SW 1271 (cell line): Measurements from ENCODE around the gene PCDH9.

Experiments used
- DNase-seq, 2 experiments: peaks; one replicate each; lab custom pipeline; 2025; lab: John Stamatoyannopoulos, UW

Gene PCDH9

GRCh38 chr13:67084066-67084465 is 146.1 kb downstream of the PCDH9 start:
- no peak for DNase-seq

DNA sequence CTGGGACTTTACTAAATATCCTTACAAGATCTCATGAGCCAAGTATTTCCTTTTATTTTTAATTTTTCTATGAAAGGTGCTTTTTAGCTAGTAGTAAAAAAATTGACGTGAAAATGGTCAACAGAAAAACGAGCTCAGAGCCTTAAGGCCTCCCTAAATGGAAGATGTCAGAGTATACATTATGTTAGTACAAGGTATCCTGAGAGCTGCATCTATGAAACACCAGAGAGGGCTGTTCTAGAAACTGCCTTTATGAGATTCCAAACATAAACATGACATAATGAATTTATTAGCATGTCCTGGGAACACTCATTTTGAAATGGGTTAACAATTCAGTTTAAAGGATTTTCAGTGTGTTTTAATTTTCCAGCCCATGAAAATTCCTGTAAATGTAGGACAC is 146.6 kb downstream of the PCDH9 start:
- DNase-seq, result no peak

DNA sequence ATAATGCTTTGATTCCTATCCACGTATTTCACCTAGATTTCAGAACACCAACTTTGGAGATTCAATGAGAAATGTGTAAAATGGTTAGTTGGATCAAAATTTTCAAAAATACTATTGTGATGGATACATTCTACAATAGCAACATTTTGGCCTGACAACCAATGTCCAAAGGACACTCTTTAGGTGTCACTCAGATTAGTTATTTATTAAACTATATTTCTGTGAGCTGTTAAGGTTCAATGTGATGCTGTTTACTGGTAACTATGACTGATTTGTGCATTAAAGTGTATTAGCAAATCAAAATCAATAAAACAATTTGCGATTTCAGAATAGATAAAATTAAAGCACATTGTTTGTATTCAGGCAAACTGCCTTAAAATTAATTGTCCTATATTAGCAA is 149.8 kb downstream of the PCDH9 start:
- no peak for DNase-seq

DNA sequence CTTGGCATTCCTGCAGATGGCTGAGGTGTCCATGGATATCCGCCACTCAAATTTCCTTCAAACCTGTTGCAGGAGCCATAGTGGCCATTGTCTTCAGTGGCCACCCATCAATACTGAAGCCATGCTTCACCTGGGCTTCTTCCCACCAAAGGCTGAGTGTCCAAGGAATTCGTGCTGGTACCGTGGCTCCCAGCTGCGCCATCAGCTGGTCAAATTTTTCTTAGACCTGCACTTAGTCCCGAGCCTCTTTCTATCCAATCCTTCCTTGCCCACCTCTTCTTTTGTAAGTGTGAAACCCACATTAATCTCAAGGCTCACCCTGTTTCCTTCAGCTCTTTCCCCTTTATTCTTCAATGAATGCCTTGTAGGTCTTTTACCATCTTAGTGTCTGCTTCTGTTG is 152.1 kb downstream of the PCDH9 start:
- no peak for DNase-seq

DNA sequence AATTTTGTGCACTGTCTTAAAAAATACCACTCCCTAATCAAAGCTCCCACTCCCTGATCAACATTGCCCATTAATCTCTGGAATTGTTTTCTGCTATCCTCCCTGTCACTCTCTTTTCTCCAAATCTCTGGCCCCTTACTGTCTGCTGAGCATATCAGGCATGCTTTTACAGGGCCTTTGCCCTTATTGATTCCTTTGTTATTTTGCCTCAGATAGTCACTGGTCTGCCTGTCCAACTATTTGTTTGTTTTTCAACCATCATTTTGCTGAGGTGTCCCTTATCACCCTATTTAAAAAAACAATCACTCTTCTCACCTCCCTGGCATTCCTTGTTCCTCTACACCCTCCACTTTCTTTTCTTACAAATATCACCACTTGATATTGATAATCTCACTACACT is 153.0 kb downstream of the PCDH9 start:
- no peak for DNase-seq

GRCh38 chr13:67076378-67076777 is 153.8 kb downstream of the PCDH9 start:
- no peak for DNase-seq

GRCh38 chr13:67075239-67075638 is 154.9 kb downstream of the PCDH9 start:
- DNase-seq, result no peak

GRCh38 chr13:67071918-67072598 is 158.1 kb downstream of the PCDH9 start:
- no peak for DNase-seq

DNA sequence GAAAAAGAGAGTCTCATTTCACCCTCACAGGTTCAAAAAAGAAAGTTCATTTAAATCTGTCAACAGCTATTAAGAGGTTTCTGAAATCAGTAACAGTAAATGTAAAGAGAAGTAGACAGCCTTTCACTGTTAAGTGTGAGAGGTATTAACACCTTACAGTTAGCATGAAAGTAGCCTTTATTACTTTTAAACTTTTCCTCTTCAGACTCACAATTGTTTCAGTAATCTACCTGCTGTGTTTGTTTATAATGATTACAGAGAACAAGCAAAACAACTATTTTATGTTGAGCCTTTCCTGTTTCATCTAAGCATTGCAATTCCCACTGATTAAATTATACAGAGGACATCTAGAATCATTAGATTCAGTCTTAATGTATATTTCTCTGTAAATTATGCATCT is 159.8 kb downstream of the PCDH9 start:
- no peak for DNase-seq

GRCh38 chr13:67069117-67069767 is 160.9 kb downstream of the PCDH9 start:
- no peak for DNase-seq

DNA sequence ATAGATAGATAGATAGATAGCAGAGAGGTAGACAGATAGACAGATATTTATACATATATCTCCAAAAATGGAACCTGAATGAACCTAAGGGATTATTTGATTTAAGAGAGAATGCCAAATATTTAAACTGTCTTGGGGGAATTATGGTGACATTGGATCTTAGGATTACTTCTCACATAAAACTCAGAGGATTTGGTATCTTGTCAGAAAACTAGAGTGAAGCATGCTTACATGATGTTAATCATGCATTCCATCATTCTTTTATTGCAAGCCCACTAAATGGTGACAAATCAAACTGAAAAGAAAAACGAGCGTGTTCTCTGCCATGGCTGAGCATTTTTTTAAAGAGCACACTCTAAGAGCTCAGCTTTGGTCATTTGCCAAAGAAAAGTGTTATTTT is 165.2 kb downstream of the PCDH9 start:
- no peak for DNase-seq

GRCh38 chr13:67063036-67063435 is 167.1 kb downstream of the PCDH9 start:
- no peak for DNase-seq

DNA sequence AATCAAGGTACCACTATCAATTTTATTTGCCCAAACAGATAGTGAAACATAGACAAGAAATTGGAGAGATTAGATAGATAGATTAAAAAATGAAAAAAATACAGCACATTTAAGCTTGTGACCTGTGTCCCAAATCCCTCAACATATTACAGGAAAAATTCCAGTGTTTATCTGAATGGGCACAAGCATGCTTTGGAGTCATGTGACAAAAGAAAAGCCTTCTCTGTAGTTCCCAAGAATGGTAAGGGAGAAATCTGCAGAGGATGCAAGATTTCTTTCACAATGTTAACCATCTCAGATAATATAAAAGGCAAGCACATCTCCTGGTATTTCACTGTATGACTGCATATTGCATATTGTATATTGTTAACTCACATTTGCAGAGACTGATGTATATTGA is 168.0 kb downstream of the PCDH9 start:
- DNase-seq, result no peak

DNA sequence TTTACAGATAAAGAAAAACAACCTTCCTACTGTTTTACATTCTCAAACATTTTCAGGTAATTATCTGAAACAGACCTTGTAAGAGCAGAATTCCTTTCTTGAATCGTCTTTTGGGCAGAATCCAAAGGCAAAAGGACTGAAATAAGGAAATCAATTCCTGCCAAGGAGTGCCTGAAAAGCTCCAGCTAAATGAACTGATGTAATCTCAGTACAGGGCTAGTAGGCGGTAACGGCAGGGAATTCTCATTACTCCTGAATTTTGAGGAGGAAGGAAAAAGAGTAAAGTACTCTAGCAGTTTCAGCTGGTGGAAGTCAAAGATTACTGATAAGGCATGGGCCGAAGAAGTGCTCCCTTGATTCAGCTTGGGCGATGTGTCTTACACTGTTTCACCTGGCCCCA is 168.4 kb downstream of the PCDH9 start:
- DNase-seq, result no peak

- no peak for DNase-seq
Measured at GRCh38 chr13:67052550-67053490, 177.3 kb downstream of the PCDH9 start.

DNA sequence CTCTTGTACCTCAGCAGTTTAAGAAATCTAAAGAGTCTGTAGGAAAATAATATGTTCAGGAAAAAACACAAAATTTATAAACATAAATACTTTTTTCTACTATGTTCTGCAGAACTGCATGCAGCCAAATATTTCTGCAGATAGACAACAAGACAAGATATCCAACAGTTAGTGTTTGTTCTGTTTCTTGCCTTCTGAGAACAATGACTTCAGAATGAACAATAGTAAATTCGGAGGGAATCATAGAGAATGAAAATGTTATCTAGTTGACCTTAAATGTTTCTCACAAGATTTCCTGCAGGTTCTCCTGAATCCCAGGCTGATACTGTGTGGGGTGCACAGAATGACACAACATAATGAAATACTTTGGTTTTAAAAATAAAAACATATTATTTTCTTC is 180.4 kb downstream of the PCDH9 start:
- DNase-seq, result no peak

GRCh38 chr13:67048821-67049150 is 181.3 kb downstream of the PCDH9 start:
- DNase-seq, result no peak

DNA sequence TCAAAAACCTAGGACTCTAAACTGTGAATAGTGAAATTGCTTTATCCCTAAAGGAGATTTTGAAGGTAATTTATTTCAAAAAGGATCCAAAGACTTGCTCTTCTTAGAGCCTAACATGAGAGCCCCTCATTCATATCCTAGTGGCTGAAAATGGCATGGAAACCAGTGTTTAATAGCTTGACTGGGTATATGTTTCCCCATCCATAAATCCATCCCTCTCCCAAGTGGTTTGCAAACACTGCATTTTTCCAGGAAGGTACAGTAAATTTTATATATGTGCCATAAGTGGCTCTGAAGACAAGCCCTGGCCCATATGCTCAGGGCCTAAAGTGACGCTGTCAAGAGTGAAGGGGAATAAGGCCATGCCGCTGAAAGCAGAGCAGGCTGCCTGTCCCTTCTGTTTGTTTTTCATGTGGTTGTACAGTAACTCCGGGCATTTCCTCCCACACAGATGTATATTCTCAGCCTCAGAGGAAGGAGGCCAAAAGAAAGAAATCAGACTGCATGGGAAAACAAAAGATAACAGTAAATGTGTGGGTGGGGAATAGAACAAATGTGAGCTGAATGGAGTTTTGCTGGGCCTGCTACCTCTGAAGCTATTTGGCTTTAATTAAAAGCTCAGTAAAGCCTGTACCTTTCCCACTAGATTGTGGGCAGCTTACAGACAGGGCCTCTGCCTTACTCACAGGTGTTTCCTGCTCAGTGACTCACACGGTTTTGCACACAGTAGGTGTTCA is 181.9 kb downstream of the PCDH9 start:
- no peak for DNase-seq

DNA sequence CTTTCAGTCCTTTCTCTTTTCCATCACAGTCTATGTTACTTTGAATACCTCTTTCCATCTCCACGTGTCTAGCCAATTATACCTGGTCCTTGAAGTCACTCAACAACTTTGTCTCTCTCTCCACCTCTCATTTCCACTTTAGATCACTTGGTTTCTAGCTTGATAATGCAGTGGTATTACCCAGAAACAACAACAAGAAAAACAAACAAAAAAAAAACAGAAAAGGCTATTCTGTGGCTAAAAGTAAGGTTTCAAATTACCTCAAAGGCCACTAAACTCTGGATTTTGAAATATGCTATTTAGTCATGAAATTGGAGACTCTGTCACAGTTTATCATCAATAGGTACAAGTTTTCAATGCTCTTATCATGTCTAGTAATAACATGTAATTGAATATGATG is 184.8 kb downstream of the PCDH9 start:
- no peak for DNase-seq

DNA sequence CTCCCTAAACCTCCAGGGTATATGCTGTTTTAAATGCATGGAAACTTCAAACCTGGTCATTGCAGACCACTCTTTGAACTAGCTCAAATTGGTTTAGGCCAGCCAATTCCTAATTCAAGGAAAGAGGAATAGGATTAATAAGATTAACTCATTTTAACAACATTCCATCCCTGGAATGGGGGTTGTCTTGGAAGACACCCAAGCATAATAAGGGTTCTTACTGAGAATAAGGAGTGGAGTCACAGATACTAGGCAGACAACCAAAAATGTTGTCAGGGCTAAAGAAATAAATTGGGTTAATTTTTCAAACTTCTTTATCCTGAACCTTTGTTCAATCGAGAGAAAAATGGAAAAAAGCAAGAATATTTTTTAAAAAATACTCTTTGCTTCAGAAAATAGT is 186.2 kb downstream of the PCDH9 start:
- no peak for DNase-seq

DNA sequence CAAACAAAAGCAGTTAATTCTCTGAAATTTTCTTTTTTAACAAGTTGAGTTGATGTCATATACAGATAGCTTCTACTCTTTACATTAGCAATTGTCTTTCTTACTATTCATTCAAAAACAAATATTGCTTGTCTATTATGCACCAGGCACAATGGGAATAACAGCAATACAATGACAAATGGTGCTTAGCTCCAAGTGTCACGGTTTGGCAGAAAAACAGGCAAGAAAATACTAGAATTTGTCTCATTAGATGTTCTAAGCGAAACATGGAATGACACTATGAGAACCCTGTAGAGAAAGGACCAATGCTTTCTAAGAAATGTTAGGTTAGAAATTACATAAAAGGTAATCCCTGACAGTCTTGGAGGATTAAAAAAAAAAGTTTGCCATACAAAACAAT is 187.6 kb downstream of the PCDH9 start:
- no peak for DNase-seq

- no peak for DNase-seq
Measured at GRCh38 chr13:67036699-67037457, 193.3 kb downstream of the PCDH9 start.
